Tibial artery (tissue), 4 donors: Measurements from ENCODE around the gene F8.

ENCODE experiments used
- DNase-seq, 2 donors: peaks; one replicate each; pipeline ENCODE4 v3.0.0-alpha.2; 2019
- H3K27ac ChIP-seq, 2 donors: fragments of 200-600 bp; sonication (generic) in 1 of 2; 1 replicate in 1 of 2; 2 replicates in 1 of 2; pipeline ENCODE4 v1.5.1; 2018 to 2019; ENCODE audit warnings: mild to moderate bottlenecking in 1 of 2
- H3K27me3 ChIP-seq, 2 donors: fragments of 200-600 bp; sonication (generic) in 1 of 2; one replicate each; pipeline versions ENCODE4 v1.5.1 to v1.6.0; 2016 to 2019
- H3K36me3 ChIP-seq, 3 donors: fragments of 200-600 bp; sonication (generic) in 2 of 3; one replicate each; pipeline ENCODE4 v1.5.1; 2016 to 2019; ENCODE audit warnings: mild to moderate bottlenecking in 2 of 3
- H3K4me1 ChIP-seq, 4 donors: fragments of 200-600 bp; sonication (generic) in 2 of 4; 1 replicate in 3 of 4; 2 replicates in 1 of 4; pipeline ENCODE4 v1.5.1; 2016 to 2019
- H3K4me3 ChIP-seq, 2 donors: fragments of 200-600 bp; sonication (generic) in 1 of 2; 1 replicate in 1 of 2; 2 replicates in 1 of 2; pipeline ENCODE4 v1.5.1; 2018 to 2019; ENCODE audit warnings: mild to moderate bottlenecking in 2 of 2
- H3K9me3 ChIP-seq, 3 donors: fragments of 200-600 bp; sonication (generic) in 1 of 3; one replicate each; pipeline ENCODE4 v1.5.1; 2016 to 2019
- intact Hi-C: fragments of 100-400 bp; cut with DNase I; formaldehyde crosslinking; loops from one replicate; pipeline ENCODE4 v1.15.0; 2023; ENCODE audit warnings: low total_unique reads
- TF ChIP-seq, protein P1 (sequence below), 2 experiments: fragments of 200-600 bp in 1 of 2; fragments of 450-650 bp in 1 of 2; IDR thresholded peaks; one replicate each; pipeline ENCODE4 v1.5.1; 2017 to 2019; ENCODE audit warnings: antibody characterized with exemption in 2 of 2, mild to moderate bottlenecking in 1 of 2, moderate library complexity in 1 of 2

Gene F8

DNA sequence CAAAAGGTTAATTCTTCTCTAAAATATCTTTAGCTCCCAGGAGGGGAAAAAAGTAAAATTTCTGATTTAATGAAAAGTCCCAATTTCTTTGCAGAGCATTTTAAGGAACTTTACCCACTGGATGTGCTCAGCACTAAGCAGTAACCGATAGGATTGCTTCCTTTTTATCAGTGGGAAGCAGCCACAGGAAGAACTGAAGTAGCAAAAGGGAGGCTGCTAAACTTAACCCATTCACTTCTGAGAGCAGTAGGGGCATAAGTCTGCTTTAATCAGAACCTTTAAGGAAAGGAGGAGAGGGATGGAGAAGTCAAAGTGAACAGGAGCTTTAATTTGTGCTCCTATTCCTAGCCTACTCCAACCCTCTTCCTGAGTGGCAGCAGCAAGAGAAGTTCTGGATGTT is at the start of gene F8:
F8 (minus strand) TSS at position 139 of the 400 bp plus-strand sequence. CDS start 171 bp downstream, outside the sequence.
- no peaks in the 10 kb centered on the region for H3K27me3 ChIP-seq

DNA sequence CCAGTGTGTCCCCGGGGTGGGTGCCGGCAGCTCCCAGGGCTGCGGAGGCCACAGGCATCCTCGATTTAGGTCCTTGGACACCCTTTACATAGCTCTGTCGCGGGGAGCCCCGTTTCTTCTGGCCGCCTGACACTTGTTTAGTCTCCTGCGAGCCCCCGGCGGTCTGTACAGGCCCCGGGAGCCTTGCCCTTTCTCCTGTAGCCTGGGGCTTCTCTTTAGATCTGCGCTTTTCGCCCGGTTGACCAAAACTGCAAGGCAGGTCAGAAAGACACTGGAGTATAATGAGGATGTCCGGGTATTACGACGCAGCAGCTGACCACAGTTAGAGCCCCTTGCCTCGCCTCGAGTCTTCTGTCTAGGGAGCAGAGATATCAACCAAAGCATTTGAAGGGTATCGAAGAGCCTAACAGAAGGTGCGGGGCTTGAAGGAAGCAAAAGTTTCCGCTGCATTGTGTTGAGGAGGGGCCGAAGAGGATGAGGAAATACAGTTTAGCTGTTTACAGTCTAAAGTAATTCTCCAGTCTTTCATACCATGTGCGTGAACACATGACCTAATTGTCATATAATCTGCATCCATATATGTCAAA is 49.3 kb upstream of the F8 start:
- Histone ChIP-seq H3K27ac (peak overlapping the region; percentile 79 to 90), H3K27me3 (no peaks in the 10 kb centered on the region)
- intact Hi-C loops = no loop called here

More for the DNA sequence above, at the start of gene F8:
- Histone ChIP-seq H3K36me3 (no peaks in the 10 kb centered on the region), H3K9me3 (no peaks in the 10 kb centered on the region), H3K4me1 (no peaks in the 10 kb centered on the region), H3K4me3 (no peak within 1 kb of the TSS), H3K27ac (no peak within 1 kb of the TSS)
- intact Hi-C loops = no loop called here
- TF ChIP-seq, protein P1, sequence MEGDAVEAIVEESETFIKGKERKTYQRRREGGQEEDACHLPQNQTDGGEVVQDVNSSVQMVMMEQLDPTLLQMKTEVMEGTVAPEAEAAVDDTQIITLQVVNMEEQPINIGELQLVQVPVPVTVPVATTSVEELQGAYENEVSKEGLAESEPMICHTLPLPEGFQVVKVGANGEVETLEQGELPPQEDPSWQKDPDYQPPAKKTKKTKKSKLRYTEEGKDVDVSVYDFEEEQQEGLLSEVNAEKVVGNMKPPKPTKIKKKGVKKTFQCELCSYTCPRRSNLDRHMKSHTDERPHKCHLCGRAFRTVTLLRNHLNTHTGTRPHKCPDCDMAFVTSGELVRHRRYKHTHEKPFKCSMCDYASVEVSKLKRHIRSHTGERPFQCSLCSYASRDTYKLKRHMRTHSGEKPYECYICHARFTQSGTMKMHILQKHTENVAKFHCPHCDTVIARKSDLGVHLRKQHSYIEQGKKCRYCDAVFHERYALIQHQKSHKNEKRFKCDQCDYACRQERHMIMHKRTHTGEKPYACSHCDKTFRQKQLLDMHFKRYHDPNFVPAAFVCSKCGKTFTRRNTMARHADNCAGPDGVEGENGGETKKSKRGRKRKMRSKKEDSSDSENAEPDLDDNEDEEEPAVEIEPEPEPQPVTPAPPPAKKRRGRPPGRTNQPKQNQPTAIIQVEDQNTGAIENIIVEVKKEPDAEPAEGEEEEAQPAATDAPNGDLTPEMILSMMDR (IDR thresholded peaks at IDR 0.05) = no peak
- no peak for DNase-seq

DNA sequence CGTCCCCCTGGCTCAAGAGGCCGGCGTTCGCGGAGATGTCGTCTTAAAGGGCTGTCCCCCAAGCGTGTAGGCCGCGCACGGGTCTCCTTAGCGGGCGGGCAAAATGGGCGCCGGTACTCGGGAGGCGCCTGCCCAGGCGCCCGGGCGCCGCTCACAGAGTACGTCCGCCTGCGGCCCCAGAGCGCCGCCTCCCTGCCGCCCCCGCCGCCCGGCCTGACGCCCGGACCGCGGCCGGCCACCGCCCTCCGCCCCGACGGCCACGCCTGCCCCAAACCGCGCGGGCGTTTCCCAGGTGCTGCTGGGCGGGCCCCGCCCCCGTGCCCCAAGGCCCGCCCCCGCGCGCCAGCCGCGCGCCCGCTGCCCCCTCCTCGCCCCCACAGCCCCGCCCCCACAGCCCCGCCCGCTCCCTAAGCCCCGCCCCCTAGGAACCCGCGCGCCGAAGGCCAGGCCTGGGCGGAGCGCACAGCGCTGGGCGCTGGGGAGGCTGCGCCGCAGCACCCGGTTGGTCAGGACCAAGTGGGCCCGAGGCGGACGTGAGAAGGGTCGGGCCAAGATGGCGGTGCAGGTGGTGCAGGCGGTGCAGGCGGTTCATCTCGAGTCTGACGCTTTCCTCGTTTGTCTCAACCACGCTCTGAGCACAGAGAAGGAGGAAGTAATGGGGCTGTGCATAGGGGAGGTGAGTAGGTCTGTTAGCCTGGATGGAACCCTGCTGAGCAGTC is 48.6 kb upstream of the F8 start, which contains the start of the genes BRCC3, CMC4 and MTCP1:
BRCC3 (plus strand) TSS at position 534 of the 719 bp plus-strand sequence; CDS start at position 554, 20 bp downstream.
CMC4 (minus strand) TSS at position 162 of the 719 bp plus-strand sequence. CDS start 7,113 bp downstream, outside the sequence.
MTCP1 (minus strand) TSS at position 162 of the 719 bp plus-strand sequence. CDS start 5,126 bp downstream, outside the sequence.
- intact Hi-C loops = no loop called here

More for the DNA sequence above, 49.3 kb upstream of the F8 start:
- H3K4me1 ChIP-seq = peaks cover 0 to 23% (median 0%) of the 10 kb centered on the region in 4 donors
- H3K4me3 ChIP-seq = peak overlapping the region; percentile 61 to 65
- H3K36me3 ChIP-seq = peaks cover 0 to 9% (median under 1%) of the 10 kb centered on the region in 3 donors
- peak in 1 of 2 donors; percentile 66 for DNase-seq
- TF ChIP-seq, protein P1 (IDR thresholded peaks at IDR 0.05) = no peak
- H3K9me3 ChIP-seq = no peaks in the 10 kb centered on the region

DNA sequence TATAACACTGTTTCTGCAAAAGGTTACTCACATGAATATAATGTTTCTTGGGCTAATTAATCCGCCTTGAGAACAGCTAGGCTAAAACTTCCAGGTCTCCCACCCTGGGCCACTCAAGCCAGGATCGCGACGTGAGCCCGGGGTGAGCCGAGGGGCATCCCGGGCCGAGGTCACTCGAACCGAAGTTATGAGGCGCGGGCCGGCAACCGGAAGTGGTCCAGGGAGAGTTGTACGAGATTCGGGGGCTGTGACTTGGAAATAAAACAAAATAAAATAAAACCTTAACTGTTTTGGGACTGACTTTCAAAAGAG is 48.1 kb upstream of the F8 start:
- TF ChIP-seq, protein P1 (IDR thresholded peaks at IDR 0.05) = no peak
- DNase-seq = no peak
- intact Hi-C loops = no loop called here

More for the DNA sequence above, 48.6 kb upstream of the F8 start, which contains the start of the genes BRCC3, CMC4 and MTCP1:
- TF ChIP-seq, protein P1 (IDR thresholded peaks at IDR 0.05) = no peak
- peak within 1 kb of the TSS; percentile 61 to 65 for H3K4me3 ChIP-seq
- no peaks in the 10 kb centered on the region for H3K9me3 ChIP-seq
- peaks cover 0 to 23% (median 0%) of the 10 kb centered on the region in 4 donors for H3K4me1 ChIP-seq
- H3K36me3 ChIP-seq = peaks cover 0 to 3% (median 0%) of the 10 kb centered on the region in 3 donors
- peak; percentile 67 to 89 for DNase-seq
- H3K27ac ChIP-seq = peak within 1 kb of the TSS; percentile 82 to 92
- H3K27me3 ChIP-seq = no peaks in the 10 kb centered on the region

DNA sequence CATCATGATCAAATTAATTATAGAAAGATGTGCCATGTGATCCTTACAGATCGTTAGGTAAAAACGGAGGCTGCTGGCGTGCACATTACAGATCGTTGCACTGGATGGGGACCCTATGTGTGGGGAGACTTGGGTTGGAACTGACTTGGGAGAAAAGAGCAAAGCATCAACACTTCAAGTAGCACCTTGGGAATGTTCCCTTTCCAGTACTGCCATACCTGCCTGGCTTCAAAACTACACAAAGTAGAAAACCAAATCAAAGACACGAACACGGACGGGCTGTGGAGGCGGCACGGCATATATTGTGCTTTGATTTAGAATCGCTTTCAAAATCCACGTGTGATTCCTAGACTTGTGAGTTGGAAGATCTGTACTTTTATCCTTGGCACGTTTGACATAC is 47.5 kb upstream of the F8 start:
- TF ChIP-seq, protein P1 (IDR thresholded peaks at IDR 0.05) = no peak
- intact Hi-C loops = no loop called here
- peak overlapping the region; percentile 82 to 92 for H3K27ac ChIP-seq

More for the DNA sequence above, 48.1 kb upstream of the F8 start:
- Histone ChIP-seq H3K4me3 (peak overlapping the region; percentile 61 to 65), H3K27me3 (no peaks in the 10 kb centered on the region), H3K36me3 (no peaks in the 10 kb centered on the region), H3K27ac (peak overlapping the region; percentile 82 to 92), H3K4me1 (peaks cover 0 to 23% (median 0%) of the 10 kb centered on the region in 4 donors), H3K9me3 (no peaks in the 10 kb centered on the region)

More for the DNA sequence above, 47.5 kb upstream of the F8 start:
- Histone ChIP-seq H3K9me3 (no peaks in the 10 kb centered on the region), H3K36me3 (no peaks in the 10 kb centered on the region), H3K27me3 (no peaks in the 10 kb centered on the region), H3K4me1 (peaks cover 0 to 23% (median 0%) of the 10 kb centered on the region in 4 donors), H3K4me3 (peak overlapping the region; percentile 61 to 65)
- no peak for DNase-seq
